GM23248 (cell line): ENCODE data around the gene WDR64.

Source experiments
- EZH2 ChIP-seq: fragments of 200-600 bp; sonication (generic); IDR thresholded peaks from 2 replicates; pipeline ENCODE4 v1.6.1; 2018; ENCODE audit warnings: antibody characterized with exemption, mild to moderate bottlenecking; ENCODE audit not compliant: insufficient read depth, poor library complexity, severe bottlenecking
- EZH2phosphoT487 ChIP-seq: fragments of 200-600 bp; sonication (generic); IDR thresholded peaks from 2 replicates; pipeline ENCODE4 v1.6.1; 2018; ENCODE audit warnings: antibody characterized with exemption, moderate library complexity, mild to moderate bottlenecking, low read depth; ENCODE audit not compliant: insufficient read depth

DNA sequence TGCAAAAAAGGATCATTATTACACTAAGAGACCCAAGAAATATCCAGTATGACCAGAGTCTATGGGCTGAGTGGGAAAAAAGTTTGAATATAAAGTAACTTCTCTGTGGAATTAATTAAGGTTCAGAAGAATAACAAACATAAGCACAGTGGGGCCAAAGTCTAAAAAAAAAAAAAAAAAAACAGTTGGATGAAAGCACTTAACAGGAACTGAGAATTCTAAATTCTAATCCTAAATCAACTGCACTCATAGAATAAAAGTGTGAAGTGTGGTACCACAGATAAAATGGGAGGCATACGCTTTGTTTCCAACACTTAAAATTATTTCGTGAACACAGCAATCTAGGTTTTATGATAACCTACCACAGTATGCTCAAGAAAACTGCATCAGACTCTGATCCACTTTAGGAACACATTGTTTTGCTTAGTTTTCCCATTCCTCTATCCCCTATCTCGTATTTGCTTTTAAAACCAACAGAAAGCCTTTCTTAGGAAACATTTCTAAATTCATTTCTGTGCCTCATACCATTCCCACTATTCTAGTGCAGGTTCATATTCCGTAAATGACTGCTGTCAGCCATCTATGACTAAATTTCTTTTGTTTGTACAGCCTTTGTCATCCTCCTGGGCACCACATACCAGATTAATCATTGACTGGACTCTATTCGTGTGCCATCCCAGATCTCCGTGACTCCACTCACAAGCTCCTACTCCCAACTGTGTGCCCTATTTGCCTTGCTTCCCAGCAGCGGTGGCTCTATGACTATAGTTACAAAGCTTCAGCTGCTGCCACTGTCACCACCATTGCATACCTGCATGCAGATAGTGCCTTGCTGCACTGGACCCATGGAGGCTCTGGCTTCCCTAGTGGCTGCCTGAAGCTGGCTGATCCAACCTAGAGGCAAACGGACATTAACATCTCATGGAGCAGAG lies 36.8 kb upstream of the WDR64 start:
- no peak for TF ChIP-seq EZH2
- no peak for TF ChIP-seq EZH2phosphoT487
